Mesenchymal stem cell (in vitro differentiated cells and primary cell): ENCODE data around the gene INAFM2.
A peak's percentile ranks its signal among the peaks of the same experiment; 100 is the strongest.

Source experiments
- DNase-seq: peaks from one replicate; pipeline ENCODE4 v3.0.0-alpha.2; 2013
- H2AFZ ChIP-seq: one replicate; pipeline ENCODE4 v1.6.1; 2013; ENCODE audit warnings: low read depth, mild to moderate bottlenecking, control low read depth, inconsistent platforms, low read length, moderate library complexity
- H2AK5ac ChIP-seq: 2 replicates; pipeline ENCODE4 v1.6.1; 2013; ENCODE audit warnings: low read length, moderate library complexity, mild to moderate bottlenecking, inconsistent platforms; ENCODE audit not compliant: severe bottlenecking
- H2BK120ac ChIP-seq: one replicate; pipeline ENCODE4 v1.6.1; 2013; ENCODE audit warnings: low read depth, mild to moderate bottlenecking, inconsistent platforms, low read length, moderate library complexity
- H2BK12ac ChIP-seq, 2 experiments: one replicate each; pipeline ENCODE4 v1.6.1; 2013; ENCODE audit warnings: inconsistent platforms in 2 of 2, low read length in 2 of 2, mild to moderate bottlenecking in 2 of 2, moderate library complexity in 2 of 2, control low read depth in 1 of 2
- H2BK15ac ChIP-seq: one replicate; pipeline ENCODE4 v1.6.1; 2013; ENCODE audit warnings: mild to moderate bottlenecking, low read depth, inconsistent platforms; ENCODE audit not compliant: poor library complexity, severe bottlenecking
- H2BK5ac ChIP-seq: 2 replicates; pipeline ENCODE4 v1.6.1; 2013; ENCODE audit warnings: low read depth, mild to moderate bottlenecking, low read length, control low read depth, inconsistent platforms; ENCODE audit not compliant: poor library complexity, severe bottlenecking
- H3K14ac ChIP-seq, 2 experiments: one replicate each; pipeline ENCODE4 v1.6.1; 2013; ENCODE audit warnings: inconsistent platforms in 2 of 2, low read length in 2 of 2, control low read depth in 1 of 2, mild to moderate bottlenecking in 1 of 2, moderate library complexity in 1 of 2
- H3K18ac ChIP-seq, 2 experiments: one replicate each; pipeline ENCODE4 v1.6.1; 2013; ENCODE audit warnings: inconsistent platforms in 2 of 2, low read length in 2 of 2, control low read depth in 1 of 2, low read depth in 1 of 2, mild to moderate bottlenecking in 1 of 2
- H3K23ac ChIP-seq, 2 experiments: one replicate each; pipeline ENCODE4 v1.6.1; 2013; ENCODE audit warnings: inconsistent platforms in 2 of 2, low read length in 2 of 2, mild to moderate bottlenecking in 2 of 2, moderate library complexity in 2 of 2, control low read depth in 1 of 2
- H3K27ac ChIP-seq: 2 replicates; pipeline ENCODE4 v1.5.1; 2013; ENCODE audit warnings: mild to moderate bottlenecking, moderate library complexity, low read length, control low read depth, inconsistent platforms; ENCODE audit not compliant: poor library complexity, severe bottlenecking
- H3K27me3 ChIP-seq, 2 experiments: 2 replicates each; pipeline versions ENCODE4 v1.6.1 to v1.7.0; 2013; ENCODE audit warnings: low read length in 2 of 2, mild to moderate bottlenecking in 2 of 2, moderate library complexity in 2 of 2, control low read depth in 1 of 2, inconsistent platforms in 1 of 2; ENCODE audit not compliant: control insufficient read depth in 1 of 2, insufficient read depth in 1 of 2
- H3K36me3 ChIP-seq, 2 experiments: 2 replicates each; pipeline versions ENCODE4 v1.6.1 to v1.7.0; 2013; ENCODE audit warnings: low read length in 2 of 2, control low read depth in 1 of 2, inconsistent platforms in 1 of 2, low read depth in 1 of 2, mild to moderate bottlenecking in 1 of 2; ENCODE audit not compliant: insufficient read depth in 2 of 2, control insufficient read depth in 1 of 2
- H3K4ac ChIP-seq, 2 experiments: one replicate each; pipeline ENCODE4 v1.6.1; 2013; ENCODE audit warnings: inconsistent platforms in 2 of 2, low read length in 2 of 2, mild to moderate bottlenecking in 2 of 2, moderate library complexity in 2 of 2, control low read depth in 1 of 2, low read depth in 1 of 2
- H3K4me1 ChIP-seq: 2 replicates; pipeline ENCODE4 v1.6.1; 2013; ENCODE audit warnings: low read depth, low read length, control low read depth; ENCODE audit not compliant: control insufficient read depth, insufficient read depth
- H3K4me2 ChIP-seq: 2 replicates; pipeline ENCODE4 v1.6.1; 2013; ENCODE audit warnings: low read length, mild to moderate bottlenecking, inconsistent platforms; ENCODE audit not compliant: poor library complexity, severe bottlenecking
- H3K4me3 ChIP-seq, 2 experiments: 2 replicates each; pipeline versions ENCODE4 v1.5.1 to v1.7.0; 2013; ENCODE audit warnings: low read length in 2 of 2, mild to moderate bottlenecking in 2 of 2, control low read depth in 1 of 2, low read depth in 1 of 2; ENCODE audit not compliant: insufficient read depth in 1 of 2
- H3K79me1 ChIP-seq: replicated peaks from 2 replicates; pipeline ENCODE4 v1.6.1; 2013; ENCODE audit warnings: mild to moderate bottlenecking, control low read depth, low read length, inconsistent platforms; ENCODE audit not compliant: poor library complexity, severe bottlenecking
- H3K9ac ChIP-seq: 2 replicates; pipeline ENCODE4 v1.7.0; 2013; ENCODE audit warnings: mild to moderate bottlenecking, low read length, moderate library complexity
- H3K9me3 ChIP-seq: 2 replicates; pipeline ENCODE4 v1.7.0; 2013; ENCODE audit warnings: mild to moderate bottlenecking, low read length; ENCODE audit not compliant: control insufficient read depth
- H4K8ac ChIP-seq: one replicate; pipeline ENCODE4 v1.6.1; 2013; ENCODE audit warnings: inconsistent platforms, mild to moderate bottlenecking, low read length, moderate library complexity
- H4K91ac ChIP-seq: one replicate; pipeline ENCODE4 v1.6.1; 2013; ENCODE audit warnings: mild to moderate bottlenecking, low read length, inconsistent platforms
- WGBS: methylation state at CpG from one replicate; pipeline ENCODE4 v1.1.7; 2013; ENCODE audit warnings: mixed read lengths; 5-methylcytosine and 5-hydroxymethylcytosine counted together

INAFM2 gene

DNA sequence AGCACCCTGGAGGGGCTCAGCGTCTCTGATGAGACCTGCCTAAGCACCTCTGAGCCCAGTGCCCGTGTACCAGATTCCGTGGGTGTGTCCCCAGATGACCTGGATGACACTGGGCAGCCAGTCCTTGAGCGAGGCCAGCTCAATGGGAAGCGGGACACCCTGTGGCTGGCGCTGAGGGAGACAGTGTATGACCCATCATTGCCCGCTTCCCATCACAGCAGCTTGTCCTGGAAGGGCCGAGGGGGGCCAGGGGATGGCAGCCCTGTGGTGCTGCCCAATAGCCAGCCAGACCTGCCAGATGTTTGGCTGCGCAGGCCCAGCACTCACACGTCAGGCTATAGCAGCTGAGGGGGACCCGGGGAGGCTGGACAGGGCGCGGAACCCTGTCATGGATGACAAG is 46.5 kb downstream of the INAFM2 start:
- no peak overlapping the region for H3K9ac ChIP-seq
- H2BK5ac ChIP-seq: no peak overlapping the region
- H4K91ac ChIP-seq: no peak overlapping the region
- H4K8ac ChIP-seq: no peak overlapping the region
- no peak overlapping the region for H2AFZ ChIP-seq
- H2AK5ac ChIP-seq: no peak overlapping the region
- no peak overlapping the region for H2BK15ac ChIP-seq
- no peaks in the 10 kb centered on the region for H3K36me3 ChIP-seq
- no peak overlapping the region for H3K14ac ChIP-seq
- H3K4me3 ChIP-seq: no peak overlapping the region
- no peak overlapping the region for H3K23ac ChIP-seq
- H3K27ac ChIP-seq: no peak overlapping the region
- H3K79me1 ChIP-seq: no peaks in the 10 kb centered on the region
- H2BK120ac ChIP-seq: no peak overlapping the region
- H3K18ac ChIP-seq: peak overlapping the region in 1 of 2 experiments; percentile 4
- peaks cover 13% of the 10 kb centered on the region for H3K4me1 ChIP-seq
- peak overlapping the region in 1 of 2 experiments; percentile 2 for H2BK12ac ChIP-seq
- H3K4me2 ChIP-seq: no peak overlapping the region
- no peaks in the 10 kb centered on the region for H3K9me3 ChIP-seq
- H3K27me3 ChIP-seq: peaks cover 20 to 36% of the 10 kb centered on the region in 2 experiments
- DNase-seq: no peak
- no peak overlapping the region for H3K4ac ChIP-seq
- 92% methylated on average over 13 of the region's 13 CpGs for WGBS

DNA sequence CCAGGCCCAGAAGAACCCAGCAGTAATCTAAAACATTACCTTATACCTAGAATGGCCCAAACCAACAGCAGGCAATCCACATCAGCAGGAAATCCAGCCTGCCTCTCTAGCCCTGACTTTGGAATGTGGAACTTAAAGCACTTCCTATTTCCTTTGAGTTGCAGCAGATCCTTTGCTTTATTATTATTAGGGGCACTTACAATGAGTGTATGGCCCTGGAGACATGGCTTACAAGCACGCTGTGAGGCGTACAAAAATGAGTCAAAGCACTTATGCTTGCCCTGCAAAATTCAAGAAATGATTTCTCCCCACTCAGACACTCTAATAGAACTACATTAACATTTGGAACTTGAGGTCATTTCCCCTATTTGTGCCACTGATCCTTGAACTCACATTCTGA is 49.5 kb downstream of the INAFM2 start:
- Histone ChIP-seq H3K4me1 (peaks cover 4% of the 10 kb centered on the region), H3K79me1 (no peaks in the 10 kb centered on the region), H3K36me3 (no peaks in the 10 kb centered on the region), H3K23ac (no peak overlapping the region), H3K4me2 (no peak overlapping the region), H3K9me3 (no peaks in the 10 kb centered on the region), H3K4ac (no peak overlapping the region), H2BK12ac (no peak overlapping the region), H2BK15ac (no peak overlapping the region), H3K18ac (no peak overlapping the region), H3K4me3 (no peak overlapping the region), H3K14ac (no peak overlapping the region), H4K8ac (no peak overlapping the region), H3K27ac (no peak overlapping the region), H2BK5ac (no peak overlapping the region), H2AFZ (no peak overlapping the region), H4K91ac (no peak overlapping the region), H3K27me3 (peaks cover 0 to 18% of the 10 kb centered on the region in 2 experiments), H2AK5ac (no peak overlapping the region), H3K9ac (no peak overlapping the region), H2BK120ac (no peak overlapping the region)
- WGBS: 3% methylated on average over 2 of the region's 2 CpGs
- peak; percentile 47 for DNase-seq
